Adipose tissue (tissue), 3 donors: ENCODE data around the gene EID1. TPM values are rescaled to one million over a fixed set of nuclear protein-coding genes. Genes with fewer than 3 reads are reported as not detected.
"Not testable (repeated sequence)": the region's sequence is repeated elsewhere in the genome, so short reads cannot be mapped to it uniquely, and the experiment has no call there.

Experiments used
- H3K27ac ChIP-seq: one replicate; pipeline ENCODE4 v1.5.1; 2013; ENCODE audit warnings: low read depth, low read length
- WGBS, 3 donors: extraction: QIAGEN DNeasy Blood & Tissue Kit; methylation state at CpG; one replicate each; pipeline ENCODE4 v1.1.7; 2013; 5-methylcytosine and 5-hydroxymethylcytosine counted together
- polyA plus RNA-seq, 3 donors: library from polyadenylated mRNA; stranded (reverse); fragments of 200-250 nt; gene quantifications; one replicate each; pipeline ENCODE4 v1.2.3, GENCODE V29; 2013
- donor health status: healthy with polysubstance abuse.
- donor health status: Bipolar disorder and iron deficiency.
- donor health status: healthy.

The EID1 gene
- polyA plus RNA-seq, 3 donors = 47.5 to 265 (median 101) TPM

DNA sequence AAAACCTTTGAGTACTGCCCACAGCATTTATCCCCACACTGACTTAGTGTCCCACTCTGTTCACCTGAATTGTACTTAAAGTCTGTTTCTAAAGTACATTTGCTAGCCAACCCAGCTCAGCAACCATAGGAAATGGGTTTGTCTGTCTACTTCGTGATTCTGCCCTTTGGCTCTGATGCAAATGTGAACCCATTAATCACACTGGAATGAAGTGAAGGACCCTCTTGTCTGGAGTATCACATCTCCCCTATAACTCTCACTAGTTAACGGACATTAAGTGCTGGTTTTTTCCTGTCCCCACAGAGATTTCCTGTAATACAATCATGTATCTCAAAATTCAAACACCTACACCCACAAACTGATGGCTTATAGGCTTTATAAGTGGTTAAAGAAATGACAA lies 20.5 kb downstream of the EID1 start:
- no peak overlapping the region for H3K27ac ChIP-seq
- WGBS, 3 donors = 45 to 50% (median 47%) methylated on average over 2 of the region's 2 CpGs

DNA sequence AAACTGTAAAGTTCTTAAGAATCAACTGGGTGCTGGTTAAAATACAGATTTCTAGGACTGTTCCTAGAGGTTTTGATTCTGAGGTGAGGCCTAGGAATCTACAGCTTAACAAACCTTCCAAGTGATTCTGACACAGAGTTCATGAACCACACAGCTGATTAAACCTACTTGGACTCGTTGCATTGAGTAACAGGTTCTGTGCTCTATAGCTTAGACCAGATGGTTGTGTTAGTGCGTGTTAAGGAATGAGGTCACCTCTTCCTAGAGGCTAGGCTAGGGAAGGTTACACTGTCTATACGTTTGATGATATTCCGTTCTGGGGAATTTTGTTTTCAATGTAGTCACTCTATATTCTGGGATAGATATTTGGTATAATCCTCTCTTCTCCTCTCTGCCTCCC lies 21.9 kb downstream of the EID1 start:
- no peak overlapping the region for H3K27ac ChIP-seq
- WGBS, 3 donors = 86 to 94% (median 93%) methylated on average over 4 of the region's 4 CpGs

DNA sequence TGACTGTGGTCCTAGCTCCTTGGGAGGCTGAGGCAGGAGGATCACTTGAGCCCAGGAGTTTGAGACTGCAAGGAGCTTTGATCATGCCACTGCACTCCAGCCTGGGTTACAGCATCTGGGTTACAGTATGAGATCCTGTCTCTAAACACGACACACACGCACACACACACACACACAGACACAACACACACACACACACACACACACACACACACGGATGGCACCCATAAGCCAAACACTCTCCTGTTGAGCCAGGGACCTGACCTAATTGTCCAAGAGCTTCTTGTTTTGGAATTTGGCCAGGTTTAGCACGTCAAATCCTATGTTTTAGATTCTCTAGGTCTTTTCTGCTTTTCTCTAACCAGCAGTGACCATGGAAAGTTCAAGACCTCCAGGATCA lies 26.8 kb downstream of the EID1 start:
- WGBS, 3 donors = 77 to 92% (median 91%) methylated on average over 4 of the region's 4 CpGs
- no peak overlapping the region for H3K27ac ChIP-seq

GRCh38 chr15:48905216-48905615 lies 27.3 kb downstream of the EID1 start:
- no peak overlapping the region for H3K27ac ChIP-seq

DNA sequence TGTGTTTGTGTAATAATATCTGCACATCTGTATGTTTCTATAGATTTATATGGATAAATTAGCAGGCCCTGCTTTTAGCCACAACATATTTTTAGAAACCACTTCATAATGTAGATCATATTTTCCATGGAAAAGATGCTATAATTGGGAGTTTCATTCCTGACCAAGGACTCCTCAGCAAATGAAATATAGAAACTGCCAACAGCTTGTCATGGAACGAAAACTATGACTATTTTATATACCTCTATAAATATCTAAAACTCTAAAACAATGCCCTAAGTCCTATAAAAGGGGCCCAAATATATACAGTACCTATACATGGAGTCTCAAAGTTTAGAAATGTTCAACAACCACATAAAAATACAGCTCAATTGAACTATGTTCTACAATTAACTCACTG lies 27.9 kb downstream of the EID1 start:
- no peak overlapping the region for H3K27ac ChIP-seq
- WGBS, 3 donors = 72 to 79% (median 78%) methylated on average over 1 of the region's 1 CpG

- WGBS, 3 donors = 51 to 67% (median 58%) methylated on average over 2 of the region's 2 CpGs
- H3K27ac ChIP-seq = not testable (repeated sequence)
These were observed 31.4 kb downstream of the EID1 start for GRCh38 chr15:48909313-48909712.

DNA sequence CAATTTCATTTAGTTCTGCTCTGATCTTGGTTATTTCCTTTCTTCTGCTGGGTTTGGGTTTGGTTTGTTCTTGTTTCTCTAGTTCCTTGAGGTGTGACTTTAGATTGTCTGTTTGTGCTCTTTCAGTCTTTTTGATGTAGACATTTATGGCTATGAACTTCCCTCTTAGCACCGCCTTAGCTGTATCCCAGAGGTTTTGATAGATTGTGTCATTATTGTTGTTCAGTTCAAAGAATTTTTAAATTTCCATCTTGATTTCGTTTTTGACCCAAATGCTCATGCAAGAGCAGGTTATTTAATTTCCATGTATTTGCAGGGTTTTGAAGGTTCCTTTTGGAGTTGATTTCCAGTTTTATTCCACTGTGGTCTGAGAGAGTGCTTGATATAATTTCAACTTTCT lies 32.6 kb downstream of the EID1 start:
- 70 to 84% (median 82%) methylated on average over 2 of the region's 2 CpGs for WGBS, 3 donors
- not testable (repeated sequence) for H3K27ac ChIP-seq

- no peak overlapping the region for H3K27ac ChIP-seq
- 93 to 97% (median 96%) methylated on average over 4 of the region's 4 CpGs for WGBS, 3 donors
These were observed 35.2 kb downstream of the EID1 start for GRCh38 chr15:48913141-48913540.

GRCh38 chr15:48914717-48915116 lies 36.8 kb downstream of the EID1 start:
- no peak overlapping the region for H3K27ac ChIP-seq
- 84 to 91% (median 89%) methylated on average over 3 of the region's 3 CpGs for WGBS, 3 donors

- 69 to 75% (median 70%) methylated on average over 3 of the region's 3 CpGs for WGBS, 3 donors
- H3K27ac ChIP-seq = no peak overlapping the region
These were observed 37.9 kb downstream of the EID1 start for GRCh38 chr15:48915861-48916260.

DNA sequence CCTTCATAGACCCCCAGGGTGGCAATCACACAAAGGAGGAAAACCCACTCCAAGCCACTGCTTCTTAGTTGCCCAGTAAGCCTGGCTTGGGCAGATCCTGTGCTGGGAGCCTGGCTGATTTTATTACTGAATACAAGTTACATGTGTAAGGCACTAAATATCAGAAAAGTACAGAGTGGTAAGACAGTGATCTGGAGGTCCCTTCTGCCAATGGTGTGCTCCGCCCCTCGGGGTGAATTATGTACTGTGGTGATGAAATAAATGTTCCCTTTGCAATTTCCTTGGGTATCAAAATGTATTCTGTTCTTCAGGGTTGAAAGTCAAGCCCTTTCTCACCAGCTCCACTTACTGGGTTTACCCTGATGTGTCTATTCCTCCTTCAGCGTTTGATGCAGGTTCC lies 38.8 kb downstream of the EID1 start:
- 73 to 79% (median 75%) methylated on average over 3 of the region's 3 CpGs for WGBS, 3 donors
- no peak overlapping the region for H3K27ac ChIP-seq

DNA sequence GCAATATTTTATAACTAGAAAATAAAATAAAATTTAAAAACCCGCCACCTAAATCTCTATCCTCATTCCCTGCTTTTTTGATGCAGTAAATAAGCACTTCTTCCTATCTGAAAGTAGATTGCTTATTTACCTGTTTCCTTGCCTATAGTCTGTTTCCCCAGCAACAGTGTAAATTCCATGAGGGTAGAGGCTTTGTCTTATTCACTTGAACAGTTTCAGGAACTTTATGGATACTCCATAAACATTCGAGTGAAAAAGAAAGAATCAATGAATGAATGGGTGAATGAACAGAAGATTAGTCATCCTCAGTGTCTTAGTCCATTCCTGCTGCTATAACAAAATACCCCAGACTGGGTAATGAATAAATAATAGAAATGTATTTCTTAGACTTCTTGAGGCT lies 44.1 kb downstream of the EID1 start:
- no peak overlapping the region for H3K27ac ChIP-seq
- WGBS, 3 donors = 85 to 96% (median 95%) methylated on average over 2 of the region's 2 CpGs

DNA sequence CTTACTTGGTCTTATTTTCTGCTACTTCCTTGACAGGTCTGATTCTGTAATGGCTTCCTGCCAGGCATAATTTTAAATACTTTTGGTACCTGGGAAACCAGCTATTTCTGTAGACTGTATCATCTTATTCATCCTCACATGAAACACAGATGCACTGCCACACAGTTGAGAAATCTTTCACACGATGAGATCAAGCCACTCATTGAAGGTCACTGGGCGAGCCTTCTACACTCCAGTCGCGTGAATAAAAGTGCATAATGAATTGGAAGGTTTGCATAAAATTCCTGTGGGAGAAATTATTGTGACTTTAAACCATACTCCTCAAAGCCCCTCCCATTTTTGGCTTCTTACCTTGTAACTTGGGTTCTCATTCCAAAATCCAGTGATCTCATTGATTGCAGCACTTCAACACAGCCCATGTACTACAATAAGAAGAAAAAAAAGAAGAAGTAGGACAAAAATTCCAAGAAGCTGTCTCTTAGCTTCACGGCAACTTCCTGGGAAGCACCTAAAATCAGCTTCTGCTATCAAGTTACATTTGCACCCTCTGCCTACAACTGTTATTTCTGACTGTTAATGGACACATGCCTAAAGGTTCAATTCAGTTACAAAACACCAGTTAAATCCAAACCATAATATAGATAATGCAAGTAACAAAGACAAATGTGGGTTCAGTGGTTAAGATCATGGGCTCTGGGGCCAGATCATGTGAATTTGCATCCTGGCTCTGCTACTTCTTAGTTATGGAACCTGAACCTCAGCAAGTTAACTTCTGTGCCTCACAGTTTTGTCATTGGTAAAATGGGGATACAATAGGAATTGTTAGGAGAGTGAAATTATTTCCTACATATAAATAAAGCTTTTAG lies 46.8 kb downstream of the EID1 start:
- WGBS, 3 donors = 61 to 69% (median 65%) methylated on average over 5 of the region's 5 CpGs
- H3K27ac ChIP-seq = no peak overlapping the region

GRCh38 chr15:48925714-48926223 lies 47.8 kb downstream of the EID1 start:
- 55 to 69% (median 58%) methylated on average over 9 of the region's 9 CpGs for WGBS, 3 donors
- no peak overlapping the region for H3K27ac ChIP-seq

- no peak overlapping the region for H3K27ac ChIP-seq
These were observed 51.1 kb downstream of the EID1 start for GRCh38 chr15:48928877-48929538.

DNA sequence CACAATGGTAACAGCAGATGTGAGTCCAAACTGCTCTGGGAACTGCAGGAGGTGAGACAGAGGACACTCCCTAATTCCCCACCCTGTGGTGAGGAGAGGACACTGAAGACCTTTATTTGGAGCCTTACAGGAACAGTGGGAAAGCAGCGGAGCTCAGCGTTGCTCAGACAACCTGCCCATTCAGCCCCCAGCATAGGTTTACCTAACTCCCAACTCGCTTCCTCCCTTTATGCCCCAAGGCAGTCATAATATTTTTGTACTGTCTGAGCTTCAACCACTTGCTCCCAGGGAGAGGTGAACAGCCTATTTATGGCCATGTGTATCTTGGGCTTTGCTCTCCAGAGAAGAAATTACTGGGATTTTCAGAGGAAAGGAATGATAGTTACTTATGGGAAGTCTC lies 51.7 kb downstream of the EID1 start:
- H3K27ac ChIP-seq = no peak overlapping the region
- 73 to 89% (median 83%) methylated on average over 3 of the region's 3 CpGs for WGBS, 3 donors

More at GRCh38 chr15:48928877-48929538, 51.1 kb downstream of the EID1 start:
- WGBS, 3 donors = 90 to 92% (median 91%) methylated on average over 6 of the region's 6 CpGs
